Upper lobe of right lung (tissue), 1 donor: Measurements from ENCODE around the gene ZBTB7C. TPM values are rescaled to one million over a fixed set of nuclear protein-coding genes. Genes with fewer than 3 reads are reported as not detected.

Experiments
- ATAC-seq: fragments of 200-7000 bp; cut with Tn5 transposase; one replicate; pipeline ENCODE4 v1.9.1; 2020; ENCODE audit warnings: mild to moderate bottlenecking, moderate library complexity
- DNase-seq: peaks from one replicate; pipeline ENCODE4 v3.0.0-alpha.2; 2020
- H3K27ac ChIP-seq: fragments of 200-600 bp; one replicate; pipeline ENCODE4 v1.8.0; 2022
- H3K27me3 ChIP-seq: fragments of 200-600 bp; one replicate; pipeline ENCODE4 v1.8.0; 2022; ENCODE audit warnings: mild to moderate bottlenecking
- H3K36me3 ChIP-seq: fragments of 200-600 bp; one replicate; pipeline ENCODE4 v1.8.0; 2022
- H3K4me1 ChIP-seq: fragments of 200-600 bp; one replicate; pipeline ENCODE4 v1.8.0; 2022
- H3K4me3 ChIP-seq: fragments of 200-600 bp; one replicate; pipeline ENCODE4 v1.8.0; 2022; ENCODE audit warnings: mild to moderate bottlenecking
- H3K9me3 ChIP-seq: fragments of 200-600 bp; one replicate; pipeline ENCODE4 v1.8.0; 2022
- CTCF ChIP-seq: fragments of 200-600 bp; IDR thresholded peaks from one replicate; pipeline ENCODE4 v1.8.0; 2022; ENCODE audit warnings: antibody characterized with exemption
- intact Hi-C: fragments of 100-400 bp; cut with DNase I; formaldehyde crosslinking; loops from one replicate; pipeline ENCODE4 v1.11.0; 2022
- total RNA-seq: library from RNA; stranded (reverse); fragmentation: NEBNext Ultra II Directional; extraction: Animal tissue kit (Norgen Biotek cat#: 25700); gene quantifications from one replicate; pipeline ENCODE4 v1.2.1, GENCODE V29; 2021
- donor health status: DM: no; HTN: yes; CAD: no; lungs with severe emphysema.

ZBTB7C gene
- total RNA-seq, 1 donor from 2014 or later: 17.7 TPM

GRCh38 chr18:48399303-48400075, 9.7 kb downstream of the ZBTB7C start:
- H3K27ac ChIP-seq: no peak overlapping the region
- H3K36me3 ChIP-seq: no peaks in the 10 kb centered on the region
- intact Hi-C loops: no loop called here
- DNase-seq (no peak), ATAC-seq (no peak)
- H3K27me3 ChIP-seq: no peaks in the 10 kb centered on the region
- no peak overlapping the region for H3K4me3 ChIP-seq
- no peak for TF ChIP-seq CTCF
- H3K9me3 ChIP-seq: no peaks in the 10 kb centered on the region
- peaks cover 12% of the 10 kb centered on the region for H3K4me1 ChIP-seq

GRCh38 chr18:48398074-48398473, 11.1 kb downstream of the ZBTB7C start:
- H3K36me3 ChIP-seq: no peaks in the 10 kb centered on the region
- H3K9me3 ChIP-seq: no peaks in the 10 kb centered on the region
- no peaks in the 10 kb centered on the region for H3K27me3 ChIP-seq
- peaks cover 21% of the 10 kb centered on the region for H3K4me1 ChIP-seq
- DNase-seq (no peak), ATAC-seq (peak; percentile 59)
- intact Hi-C loops: no loop called here
- TF ChIP-seq CTCF: no peak
- no peak overlapping the region for H3K27ac ChIP-seq
- no peak overlapping the region for H3K4me3 ChIP-seq

- no peaks in the 10 kb centered on the region for H3K9me3 ChIP-seq
- no peaks in the 10 kb centered on the region for H3K27me3 ChIP-seq
- no peak for TF ChIP-seq CTCF
- ATAC-seq (no peak), DNase-seq (no peak)
- intact Hi-C loops: no loop called here
- H3K27ac ChIP-seq: no peak overlapping the region
- no peaks in the 10 kb centered on the region for H3K36me3 ChIP-seq
- peaks cover 31% of the 10 kb centered on the region for H3K4me1 ChIP-seq
- H3K4me3 ChIP-seq: no peak overlapping the region
Measured at GRCh38 chr18:48397021-48397420, 12.2 kb downstream of the ZBTB7C start.

- no peak for TF ChIP-seq CTCF
- peaks cover 31% of the 10 kb centered on the region for H3K4me1 ChIP-seq
- H3K9me3 ChIP-seq: no peaks in the 10 kb centered on the region
- no peak for DNase-seq
- H3K4me3 ChIP-seq: no peak overlapping the region
- H3K27me3 ChIP-seq: no peaks in the 10 kb centered on the region
- no peak for ATAC-seq
- H3K36me3 ChIP-seq: no peaks in the 10 kb centered on the region
- intact Hi-C loops: no loop called here
- H3K27ac ChIP-seq: no peak overlapping the region
Measured at GRCh38 chr18:48396561-48396960, 12.6 kb downstream of the ZBTB7C start.

- DNase-seq (no peak), ATAC-seq (no peak)
- no peaks in the 10 kb centered on the region for H3K36me3 ChIP-seq
- no peak overlapping the region for H3K27ac ChIP-seq
- H3K27me3 ChIP-seq: no peaks in the 10 kb centered on the region
- H3K4me1 ChIP-seq: peaks cover 31% of the 10 kb centered on the region
- H3K9me3 ChIP-seq: no peaks in the 10 kb centered on the region
- H3K4me3 ChIP-seq: no peak overlapping the region
- intact Hi-C loops: no loop called here
- no peak for TF ChIP-seq CTCF
Measured at GRCh38 chr18:48395646-48396045, 13.5 kb downstream of the ZBTB7C start.

GRCh38 chr18:48394176-48394575, 15.0 kb downstream of the ZBTB7C start:
- ATAC-seq (no peak), DNase-seq (no peak)
- TF ChIP-seq CTCF: no peak
- H3K4me1 ChIP-seq: peaks cover 31% of the 10 kb centered on the region
- no peaks in the 10 kb centered on the region for H3K36me3 ChIP-seq
- H3K9me3 ChIP-seq: no peaks in the 10 kb centered on the region
- intact Hi-C loops: no loop called here
- H3K27me3 ChIP-seq: no peaks in the 10 kb centered on the region
- no peak overlapping the region for H3K4me3 ChIP-seq
- H3K27ac ChIP-seq: no peak overlapping the region
